Measurements from ENCODE around the gene RNF157.
"Not testable (repeated sequence)": the region's sequence is repeated elsewhere in the genome, so short reads cannot be mapped to it uniquely, and the experiment has no call there.

The RNF157 gene

GRCh38 chr17:76223802-76224201, 16.5 kb downstream of the RNF157 start:
- H3K4me3 ChIP-seq (ENCODE audit: low read depth, low read length), result no peak overlapping the region
- no peaks in the 10 kb centered on the region for H3K4me1 ChIP-seq (ENCODE audit: control insufficient read depth, insufficient read depth, low read length, unreplicated experiment)
- no peak overlapping the region for H2AFZ ChIP-seq (ENCODE audit: low read length, unreplicated experiment)
- no peaks in the 10 kb centered on the region for H3K79me2 ChIP-seq (ENCODE audit: control insufficient read depth, insufficient read depth, low read length, unreplicated experiment)
- no peaks in the 10 kb centered on the region for H3K36me3 ChIP-seq (ENCODE audit: insufficient read depth, low read length)
- no peak overlapping the region for H3K27ac ChIP-seq (ENCODE audit: low read depth, low read length)
- H3K27me3 ChIP-seq (ENCODE audit: insufficient read depth, low read length), result no peaks in the 10 kb centered on the region

- no peak overlapping the region for H3K27ac ChIP-seq (ENCODE audit: low read depth, low read length)
- H3K36me3 ChIP-seq (ENCODE audit: insufficient read depth, low read length), result no peaks in the 10 kb centered on the region
- no peaks in the 10 kb centered on the region for H3K27me3 ChIP-seq (ENCODE audit: insufficient read depth, low read length)
- H3K4me3 ChIP-seq (ENCODE audit: low read depth, low read length), result no peak overlapping the region
- H3K4me1 ChIP-seq (ENCODE audit: control insufficient read depth, insufficient read depth, low read length, unreplicated experiment), result no peaks in the 10 kb centered on the region
- no peak overlapping the region for H2AFZ ChIP-seq (ENCODE audit: low read length, unreplicated experiment)
- no peaks in the 10 kb centered on the region for H3K79me2 ChIP-seq (ENCODE audit: control insufficient read depth, insufficient read depth, low read length, unreplicated experiment)
Observed at GRCh38 chr17:76219670-76220383, 20.5 kb downstream of the RNF157 start.

- H3K4me1 ChIP-seq (ENCODE audit: control insufficient read depth, insufficient read depth, low read length, unreplicated experiment), result no peaks in the 10 kb centered on the region
- no peak overlapping the region for H2AFZ ChIP-seq (ENCODE audit: low read length, unreplicated experiment)
- no peaks in the 10 kb centered on the region for H3K79me2 ChIP-seq (ENCODE audit: control insufficient read depth, insufficient read depth, low read length, unreplicated experiment)
- no peak overlapping the region for H3K4me3 ChIP-seq (ENCODE audit: low read depth, low read length)
- no peak overlapping the region for H3K27ac ChIP-seq (ENCODE audit: low read depth, low read length)
- 0 out of 2 replicates have a peak, but pooled peaks cover 3% of the 10 kb centered on the region for H3K27me3 ChIP-seq (ENCODE audit: insufficient read depth, low read length)
- no peaks in the 10 kb centered on the region for H3K36me3 ChIP-seq (ENCODE audit: insufficient read depth, low read length)
Observed at GRCh38 chr17:76217081-76217480, 23.2 kb downstream of the RNF157 start.

- Histone ChIP-seq H3K36me3 (ENCODE audit: insufficient read depth, low read length) (no peaks in the 10 kb centered on the region), H3K4me3 (ENCODE audit: low read depth, low read length) (no peak overlapping the region)
Observed at GRCh38 chr17:76213491-76213890, 26.8 kb downstream of the RNF157 start.

GRCh38 chr17:76208120-76208519, 32.2 kb downstream of the RNF157 start:
- Histone ChIP-seq H3K27me3 (ENCODE audit: insufficient read depth, low read length) (0 out of 2 replicates have a peak, but pooled peaks cover 4% of the 10 kb centered on the region), H3K79me2 (ENCODE audit: control insufficient read depth, insufficient read depth, low read length, unreplicated experiment) (no peaks in the 10 kb centered on the region)

More at GRCh38 chr17:76213491-76213890, 26.8 kb downstream of the RNF157 start:
- H3K27me3 ChIP-seq (ENCODE audit: insufficient read depth, low read length), result 0 out of 2 replicates have a peak, but pooled peaks cover 4% of the 10 kb centered on the region
- no peak overlapping the region for H3K27ac ChIP-seq (ENCODE audit: low read depth, low read length)
- no peaks in the 10 kb centered on the region for H3K79me2 ChIP-seq (ENCODE audit: control insufficient read depth, insufficient read depth, low read length, unreplicated experiment)
- peaks cover 4% of the 10 kb centered on the region for H3K4me1 ChIP-seq (ENCODE audit: control insufficient read depth, insufficient read depth, low read length, unreplicated experiment)
- no peak overlapping the region for H2AFZ ChIP-seq (ENCODE audit: low read length, unreplicated experiment)

GRCh38 chr17:76207275-76208059, 32.8 kb downstream of the RNF157 start:
- Histone ChIP-seq H3K79me2 (ENCODE audit: control insufficient read depth, insufficient read depth, low read length, unreplicated experiment) (no peaks in the 10 kb centered on the region), H3K4me1 (ENCODE audit: control insufficient read depth, insufficient read depth, low read length, unreplicated experiment) (peaks cover 15% of the 10 kb centered on the region), H3K36me3 (ENCODE audit: insufficient read depth, low read length) (no peaks in the 10 kb centered on the region), H3K4me3 (ENCODE audit: low read depth, low read length) (no peak overlapping the region), H3K27me3 (ENCODE audit: insufficient read depth, low read length) (0 out of 2 replicates have a peak, but pooled peaks cover 4% of the 10 kb centered on the region), H3K27ac (ENCODE audit: low read depth, low read length) (no peak overlapping the region), H2AFZ (ENCODE audit: low read length, unreplicated experiment) (no peak overlapping the region)

More at GRCh38 chr17:76208120-76208519, 32.2 kb downstream of the RNF157 start:
- Histone ChIP-seq H3K27ac (ENCODE audit: low read depth, low read length) (no peak overlapping the region), H3K4me1 (ENCODE audit: control insufficient read depth, insufficient read depth, low read length, unreplicated experiment) (peaks cover 15% of the 10 kb centered on the region), H2AFZ (ENCODE audit: low read length, unreplicated experiment) (no peak overlapping the region), H3K4me3 (ENCODE audit: low read depth, low read length) (no peak overlapping the region), H3K36me3 (ENCODE audit: insufficient read depth, low read length) (no peaks in the 10 kb centered on the region)

- H3K79me2 ChIP-seq (ENCODE audit: control insufficient read depth, insufficient read depth, low read length, unreplicated experiment); H2AFZ ChIP-seq (ENCODE audit: low read length, unreplicated experiment); H3K27me3 ChIP-seq (ENCODE audit: insufficient read depth, low read length); H3K36me3 ChIP-seq (ENCODE audit: insufficient read depth, low read length); H3K27ac ChIP-seq (ENCODE audit: low read depth, low read length); H3K4me3 ChIP-seq (ENCODE audit: low read depth, low read length): not testable (repeated sequence)
- H3K4me1 ChIP-seq (ENCODE audit: control insufficient read depth, insufficient read depth, low read length, unreplicated experiment), result peaks cover 15% of the 10 kb centered on the region
Observed at GRCh38 chr17:76205542-76206144, 34.6 kb downstream of the RNF157 start.

- H3K27ac ChIP-seq (ENCODE audit: low read depth, low read length), result no peak overlapping the region
- H3K27me3 ChIP-seq (ENCODE audit: insufficient read depth, low read length), result no peaks in the 10 kb centered on the region
- H2AFZ ChIP-seq (ENCODE audit: low read length, unreplicated experiment), result no peak overlapping the region
- H3K79me2 ChIP-seq (ENCODE audit: control insufficient read depth, insufficient read depth, low read length, unreplicated experiment), result no peaks in the 10 kb centered on the region
- peaks cover 10% of the 10 kb centered on the region for H3K4me1 ChIP-seq (ENCODE audit: control insufficient read depth, insufficient read depth, low read length, unreplicated experiment)
- H3K4me3 ChIP-seq (ENCODE audit: low read depth, low read length), result no peak overlapping the region
- H3K36me3 ChIP-seq (ENCODE audit: insufficient read depth, low read length), result no peaks in the 10 kb centered on the region
Observed at GRCh38 chr17:76204277-76204676, 36.0 kb downstream of the RNF157 start.

GRCh38 chr17:76200354-76200753, 39.9 kb downstream of the RNF157 start:
- no peak overlapping the region for H3K27ac ChIP-seq (ENCODE audit: low read depth, low read length)
- H3K36me3 ChIP-seq (ENCODE audit: insufficient read depth, low read length), result no peaks in the 10 kb centered on the region
- H2AFZ ChIP-seq (ENCODE audit: low read length, unreplicated experiment), result no peak overlapping the region
- H3K27me3 ChIP-seq (ENCODE audit: insufficient read depth, low read length), result no peaks in the 10 kb centered on the region
- no peaks in the 10 kb centered on the region for H3K79me2 ChIP-seq (ENCODE audit: control insufficient read depth, insufficient read depth, low read length, unreplicated experiment)
- no peak overlapping the region for H3K4me3 ChIP-seq (ENCODE audit: low read depth, low read length)
- peaks cover 10% of the 10 kb centered on the region for H3K4me1 ChIP-seq (ENCODE audit: control insufficient read depth, insufficient read depth, low read length, unreplicated experiment)

GRCh38 chr17:76199469-76199868, 40.8 kb downstream of the RNF157 start:
- H3K27me3 ChIP-seq (ENCODE audit: insufficient read depth, low read length), result no peaks in the 10 kb centered on the region
- no peak overlapping the region for H3K4me3 ChIP-seq (ENCODE audit: low read depth, low read length)
- no peak overlapping the region for H2AFZ ChIP-seq (ENCODE audit: low read length, unreplicated experiment)
- H3K79me2 ChIP-seq (ENCODE audit: control insufficient read depth, insufficient read depth, low read length, unreplicated experiment), result no peaks in the 10 kb centered on the region
- no peaks in the 10 kb centered on the region for H3K36me3 ChIP-seq (ENCODE audit: insufficient read depth, low read length)
- peaks cover 6% of the 10 kb centered on the region for H3K4me1 ChIP-seq (ENCODE audit: control insufficient read depth, insufficient read depth, low read length, unreplicated experiment)
- no peak overlapping the region for H3K27ac ChIP-seq (ENCODE audit: low read depth, low read length)
